ENCODE results near the gene MAML1.

MAML1 gene

GRCh38 chr5:179747811-179748210, 15.2 kb downstream of the MAML1 start:
- H3K4me1 Mint-ChIP-seq (ENCODE audit: low read depth in 2 of 2), result peaks cover 31 to 42% of the 10 kb centered on the region in 2 donors
- peak overlapping the region in 1 of 2 donors; percentile 1 for H3K27ac Mint-ChIP-seq
- peaks cover 33% of the 10 kb centered on the region for H3K36me3 Mint-ChIP-seq (ENCODE audit: insufficient read depth)
- no peaks in the 10 kb centered on the region for H3K9me3 Mint-ChIP-seq
- no peak overlapping the region for H3K4me3 Mint-ChIP-seq
- no peak for ATAC-seq (replicated peaks)
- no peaks in the 10 kb centered on the region for H3K27me3 Mint-ChIP-seq
- no peak for DNase-seq

GRCh38 chr5:179749857-179750508, 17.4 kb downstream of the MAML1 start:
- Mint-ChIP-seq H3K27me3 (no peaks in the 10 kb centered on the region), H3K4me1 (ENCODE audit: low read depth in 2 of 2) (peaks cover 48 to 60% of the 10 kb centered on the region in 2 donors), H3K27ac (peak overlapping the region; percentile 46 to 75), H3K9me3 (no peaks in the 10 kb centered on the region), H3K36me3 (ENCODE audit: insufficient read depth) (peaks cover 28% of the 10 kb centered on the region), H3K4me3 (no peak overlapping the region)
- no peak for ATAC-seq (replicated peaks)
- DNase-seq, result no peak

- no peak for ATAC-seq (replicated peaks)
- peaks cover 23% of the 10 kb centered on the region for H3K36me3 Mint-ChIP-seq (ENCODE audit: insufficient read depth)
- no peaks in the 10 kb centered on the region for H3K9me3 Mint-ChIP-seq
- DNase-seq, result no peak
- H3K27me3 Mint-ChIP-seq, result no peaks in the 10 kb centered on the region
- peak overlapping the region in 1 of 2 donors; percentile 23 for H3K27ac Mint-ChIP-seq
- peak overlapping the region in 1 of 2 donors; percentile 4 for H3K4me3 Mint-ChIP-seq
- H3K4me1 Mint-ChIP-seq (ENCODE audit: low read depth in 2 of 2), result peaks cover 46 to 56% of the 10 kb centered on the region in 2 donors
Measured at GRCh38 chr5:179753971-179754370, 21.3 kb downstream of the MAML1 start.

- H3K4me1 Mint-ChIP-seq (ENCODE audit: low read depth in 2 of 2), result peaks cover 42 to 63% of the 10 kb centered on the region in 2 donors
- no peaks in the 10 kb centered on the region for H3K27me3 Mint-ChIP-seq
- DNase-seq (no peak), ATAC-seq (replicated peaks) (no peak)
- peaks cover 17% of the 10 kb centered on the region for H3K36me3 Mint-ChIP-seq (ENCODE audit: insufficient read depth)
- no peaks in the 10 kb centered on the region for H3K9me3 Mint-ChIP-seq
- H3K4me3 Mint-ChIP-seq, result no peak overlapping the region
- H3K27ac Mint-ChIP-seq, result peak overlapping the region; percentile 23 to 53
Measured at GRCh38 chr5:179755022-179755421, 22.4 kb downstream of the MAML1 start.

DNA sequence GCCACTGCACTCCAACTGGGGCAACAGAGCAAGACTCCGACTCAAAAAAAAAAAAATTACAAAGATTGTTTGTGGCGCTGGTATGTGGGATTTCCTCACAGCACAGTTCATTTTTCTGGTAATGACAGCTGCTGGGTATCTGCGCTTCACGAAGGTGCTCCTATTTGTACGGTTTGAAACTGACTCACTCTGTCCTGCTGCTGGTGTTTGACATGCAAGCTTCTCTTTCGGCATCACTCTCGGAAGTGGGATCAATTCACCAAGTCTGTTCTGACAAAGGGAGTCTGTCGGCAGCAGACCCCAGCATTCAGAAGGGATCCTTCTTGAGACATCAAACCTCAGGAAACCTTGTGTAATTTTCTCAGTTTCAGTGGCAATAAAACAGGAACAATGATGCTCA, 26.3 kb downstream of the MAML1 start:
- Mint-ChIP-seq H3K9me3 (no peaks in the 10 kb centered on the region), H3K36me3 (ENCODE audit: insufficient read depth) (no peaks in the 10 kb centered on the region), H3K4me3 (no peak overlapping the region), H3K27me3 (no peaks in the 10 kb centered on the region), H3K27ac (peak overlapping the region; percentile 81 to 89), H3K4me1 (ENCODE audit: low read depth in 2 of 2) (peaks cover 47 to 67% of the 10 kb centered on the region in 2 donors)
- ATAC-seq (replicated peaks), result no peak
- DNase-seq, result no peak

GRCh38 chr5:179759581-179760551, 27.2 kb downstream of the MAML1 start:
- ATAC-seq (replicated peaks), result no peak
- peaks cover 38 to 60% of the 10 kb centered on the region in 2 donors for H3K4me1 Mint-ChIP-seq (ENCODE audit: low read depth in 2 of 2)
- H3K9me3 Mint-ChIP-seq, result no peaks in the 10 kb centered on the region
- DNase-seq, result no peak
- no peaks in the 10 kb centered on the region for H3K27me3 Mint-ChIP-seq
- H3K27ac Mint-ChIP-seq, result peak overlapping the region; percentile 81 to 89
- H3K36me3 Mint-ChIP-seq (ENCODE audit: insufficient read depth), result peaks cover 4% of the 10 kb centered on the region
- peak overlapping the region in 1 of 2 donors; percentile 19 for H3K4me3 Mint-ChIP-seq

- Mint-ChIP-seq H3K4me3 (no peak overlapping the region), H3K4me1 (ENCODE audit: low read depth in 2 of 2) (peaks cover 29 to 44% of the 10 kb centered on the region in 2 donors), H3K27ac (peak overlapping the region; percentile 44 to 56), H3K27me3 (no peaks in the 10 kb centered on the region), H3K9me3 (no peaks in the 10 kb centered on the region), H3K36me3 (ENCODE audit: insufficient read depth) (peaks cover 21% of the 10 kb centered on the region)
- ATAC-seq (replicated peaks) (peak; percentile 75), DNase-seq (peak; percentile 15 to 38 (median 15))
Measured at GRCh38 chr5:179762079-179762780, 29.6 kb downstream of the MAML1 start.

DNA sequence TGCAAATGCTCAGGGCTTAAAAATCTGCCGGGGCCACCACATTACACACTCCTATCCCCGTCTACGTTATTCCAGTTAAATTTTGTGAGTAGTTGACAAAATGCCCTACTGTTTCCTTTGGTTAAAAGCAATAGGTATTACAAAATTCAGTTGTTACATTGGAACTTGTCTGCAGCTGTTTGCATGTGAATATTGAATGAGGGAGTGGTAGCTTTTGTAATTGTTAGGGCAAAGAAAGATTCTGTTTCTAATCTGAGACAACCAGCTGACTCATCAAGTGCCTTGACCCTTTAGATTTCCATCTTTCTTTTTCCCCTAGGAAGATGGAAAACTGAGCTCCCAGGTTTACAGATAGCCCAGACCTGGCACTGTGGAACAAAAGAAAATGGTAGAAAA, 30.2 kb downstream of the MAML1 start:
- Mint-ChIP-seq H3K9me3 (no peaks in the 10 kb centered on the region), H3K27ac (no peak overlapping the region), H3K27me3 (no peaks in the 10 kb centered on the region), H3K4me3 (no peak overlapping the region), H3K4me1 (ENCODE audit: low read depth in 2 of 2) (peaks cover 29 to 44% of the 10 kb centered on the region in 2 donors), H3K36me3 (ENCODE audit: insufficient read depth) (peaks cover 22% of the 10 kb centered on the region)
- ATAC-seq (replicated peaks) (no peak), DNase-seq (no peak)

DNA sequence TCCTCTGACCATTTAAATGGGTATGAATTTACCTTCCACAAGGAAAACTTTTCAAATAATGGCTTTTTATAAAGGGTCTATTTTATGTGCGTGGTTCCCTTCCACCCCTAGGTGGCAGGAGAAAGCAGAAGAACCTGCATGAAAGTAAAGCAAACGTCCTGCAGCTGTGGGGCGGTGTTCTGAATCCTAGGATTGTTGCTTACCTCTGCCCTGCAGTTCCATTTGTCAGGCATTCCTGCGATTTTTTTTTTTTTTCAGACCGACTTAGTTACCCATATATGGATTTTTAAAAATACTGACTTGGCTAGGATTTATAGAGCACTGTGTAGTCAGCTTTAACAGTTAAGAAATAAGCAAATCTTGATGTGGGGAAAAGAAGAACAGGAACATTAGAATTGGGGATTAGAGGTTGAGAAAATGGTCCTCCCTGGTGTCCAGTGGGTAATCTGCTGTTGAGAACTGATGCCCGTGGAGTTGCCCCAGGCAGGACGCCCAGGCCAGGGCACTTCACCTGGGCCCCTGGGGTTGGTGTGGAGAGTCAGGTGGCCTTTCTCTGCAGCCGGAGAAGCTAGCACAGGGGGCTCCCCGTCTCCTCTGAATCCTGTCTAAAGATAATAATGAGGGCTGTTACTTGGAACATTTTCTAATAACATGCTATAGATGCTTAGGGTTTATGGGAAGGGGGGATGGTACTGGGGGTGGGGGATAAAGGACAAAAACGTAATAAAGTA, 30.8 kb downstream of the MAML1 start:
- ATAC-seq (replicated peaks), result peak; percentile 67
- Mint-ChIP-seq H3K4me3 (peak overlapping the region in 1 of 2 donors; percentile 15), H3K27me3 (no peaks in the 10 kb centered on the region), H3K4me1 (ENCODE audit: low read depth in 2 of 2) (peaks cover 29 to 44% of the 10 kb centered on the region in 2 donors), H3K27ac (no peak overlapping the region), H3K36me3 (ENCODE audit: insufficient read depth) (peaks cover 22% of the 10 kb centered on the region), H3K9me3 (no peaks in the 10 kb centered on the region)
- peak; percentile 42 to 49 (median 49) for DNase-seq

GRCh38 chr5:179764056-179764455, 31.4 kb downstream of the MAML1 start:
- Mint-ChIP-seq H3K27ac (no peak overlapping the region), H3K4me3 (no peak overlapping the region), H3K9me3 (no peaks in the 10 kb centered on the region), H3K4me1 (ENCODE audit: low read depth in 2 of 2) (peaks cover 29 to 42% of the 10 kb centered on the region in 2 donors), H3K27me3 (no peaks in the 10 kb centered on the region), H3K36me3 (ENCODE audit: insufficient read depth) (peaks cover 27% of the 10 kb centered on the region)
- DNase-seq (no peak), ATAC-seq (replicated peaks) (no peak)

GRCh38 chr5:179765400-179765799, 32.8 kb downstream of the MAML1 start:
- ATAC-seq (replicated peaks) (no peak), DNase-seq (no peak)
- Mint-ChIP-seq H3K4me1 (ENCODE audit: low read depth in 2 of 2) (peaks cover 18 to 28% of the 10 kb centered on the region in 2 donors), H3K9me3 (no peaks in the 10 kb centered on the region), H3K4me3 (no peak overlapping the region), H3K27ac (no peak overlapping the region), H3K27me3 (no peaks in the 10 kb centered on the region), H3K36me3 (ENCODE audit: insufficient read depth) (peaks cover 36% of the 10 kb centered on the region)

DNA sequence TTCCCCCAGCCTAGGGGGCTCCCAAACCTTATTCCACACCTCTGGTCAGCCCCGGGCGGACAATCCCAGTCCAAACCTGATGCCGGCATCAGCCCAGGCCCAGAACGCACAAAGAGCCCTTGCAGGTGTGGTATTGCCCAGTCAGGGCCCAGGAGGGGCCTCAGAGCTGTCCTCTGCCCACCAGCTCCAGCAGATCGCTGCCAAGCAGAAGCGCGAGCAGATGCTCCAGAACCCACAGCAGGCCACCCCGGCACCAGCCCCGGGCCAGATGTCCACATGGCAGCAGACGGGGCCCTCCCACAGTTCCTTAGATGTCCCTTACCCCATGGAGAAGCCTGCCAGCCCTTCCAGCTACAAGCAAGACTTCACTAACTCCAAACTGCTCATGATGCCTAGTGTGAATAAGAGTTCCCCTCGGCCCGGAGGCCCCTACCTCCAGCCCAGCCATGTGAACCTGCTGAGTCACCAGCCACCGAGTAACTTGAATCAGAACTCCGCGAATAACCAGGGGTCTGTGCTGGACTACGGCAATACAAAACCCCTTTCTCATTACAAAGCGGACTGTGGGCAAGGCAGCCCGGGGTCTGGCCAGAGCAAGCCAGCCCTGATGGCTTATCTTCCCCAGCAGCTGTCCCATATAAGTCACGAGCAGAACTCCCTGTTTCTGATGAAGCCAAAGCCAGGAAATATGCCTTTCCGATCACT, 33.6 kb downstream of the MAML1 start:
- peaks cover 16 to 23% of the 10 kb centered on the region in 2 donors for H3K4me1 Mint-ChIP-seq (ENCODE audit: low read depth in 2 of 2)
- H3K4me3 Mint-ChIP-seq, result no peak overlapping the region
- peaks cover 44% of the 10 kb centered on the region for H3K36me3 Mint-ChIP-seq (ENCODE audit: insufficient read depth)
- DNase-seq, result no peak
- no peaks in the 10 kb centered on the region for H3K27me3 Mint-ChIP-seq
- H3K27ac Mint-ChIP-seq, result no peak overlapping the region
- no peak for ATAC-seq (replicated peaks)
- no peaks in the 10 kb centered on the region for H3K9me3 Mint-ChIP-seq
